ENCODE data around the gene KIAA1671.
"Not testable (repeated sequence)": the region's sequence is repeated elsewhere in the genome, so short reads cannot be mapped to it uniquely, and the experiment has no call there.

The KIAA1671 gene

DNA sequence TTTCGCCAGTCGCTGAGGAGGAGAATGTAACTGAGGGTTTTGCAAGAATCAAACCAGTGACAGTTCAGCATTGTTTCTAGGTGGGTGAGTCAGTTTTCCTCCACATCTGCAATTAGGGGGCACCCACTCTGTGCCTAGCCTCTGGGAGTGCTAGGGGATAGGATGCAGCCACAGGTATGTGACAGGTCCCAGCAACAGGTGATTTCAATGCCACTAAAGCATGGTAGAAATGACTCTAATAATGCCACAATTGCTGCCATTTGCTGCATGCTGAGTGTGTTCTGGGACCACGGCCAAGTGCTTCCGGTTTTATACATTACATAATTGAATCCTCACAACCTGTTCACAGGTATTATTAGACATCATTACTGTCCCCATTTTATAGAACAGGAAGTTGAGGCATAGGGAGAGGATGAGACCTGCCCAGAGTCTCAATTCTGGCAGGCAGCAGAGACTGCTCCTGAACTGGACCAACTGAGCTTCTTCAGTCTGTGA lies 267.5 kb downstream of the KIAA1671 start:
- no peak overlapping the region for H3K4me3 ChIP-seq (ENCODE audit: low read depth, low read length)
- no peak for DNase-seq (ENCODE audit: low read depth)
- TF ChIP-seq, protein P1, sequence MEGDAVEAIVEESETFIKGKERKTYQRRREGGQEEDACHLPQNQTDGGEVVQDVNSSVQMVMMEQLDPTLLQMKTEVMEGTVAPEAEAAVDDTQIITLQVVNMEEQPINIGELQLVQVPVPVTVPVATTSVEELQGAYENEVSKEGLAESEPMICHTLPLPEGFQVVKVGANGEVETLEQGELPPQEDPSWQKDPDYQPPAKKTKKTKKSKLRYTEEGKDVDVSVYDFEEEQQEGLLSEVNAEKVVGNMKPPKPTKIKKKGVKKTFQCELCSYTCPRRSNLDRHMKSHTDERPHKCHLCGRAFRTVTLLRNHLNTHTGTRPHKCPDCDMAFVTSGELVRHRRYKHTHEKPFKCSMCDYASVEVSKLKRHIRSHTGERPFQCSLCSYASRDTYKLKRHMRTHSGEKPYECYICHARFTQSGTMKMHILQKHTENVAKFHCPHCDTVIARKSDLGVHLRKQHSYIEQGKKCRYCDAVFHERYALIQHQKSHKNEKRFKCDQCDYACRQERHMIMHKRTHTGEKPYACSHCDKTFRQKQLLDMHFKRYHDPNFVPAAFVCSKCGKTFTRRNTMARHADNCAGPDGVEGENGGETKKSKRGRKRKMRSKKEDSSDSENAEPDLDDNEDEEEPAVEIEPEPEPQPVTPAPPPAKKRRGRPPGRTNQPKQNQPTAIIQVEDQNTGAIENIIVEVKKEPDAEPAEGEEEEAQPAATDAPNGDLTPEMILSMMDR (IDR thresholded peaks at IDR 0.05; ENCODE audit: insufficient read depth, low read depth, low read length, missing control alignments) = no peak

DNA sequence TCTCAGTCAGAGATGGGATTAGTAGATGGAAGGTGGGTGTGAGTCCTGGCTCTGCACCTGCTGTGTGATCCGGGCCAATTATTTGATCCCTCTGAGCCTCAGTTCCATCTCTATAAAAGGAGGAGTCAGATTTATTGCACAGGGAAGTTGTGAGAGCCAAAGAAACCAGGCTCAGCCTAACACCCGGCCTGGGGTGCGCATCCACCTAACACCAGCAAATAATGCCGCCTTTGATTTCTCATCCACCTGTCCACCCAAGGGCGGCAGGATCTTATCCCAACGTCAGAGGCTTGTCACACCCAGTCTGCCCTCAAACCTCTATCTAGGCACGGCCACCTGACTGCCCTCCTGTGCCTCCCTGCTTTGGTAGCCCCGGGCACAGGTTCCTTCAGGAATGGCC lies 269.3 kb downstream of the KIAA1671 start:
- DNase-seq (ENCODE audit: low read depth) = no peak
- TF ChIP-seq, protein P1 (IDR thresholded peaks at IDR 0.05; ENCODE audit: insufficient read depth, low read depth, low read length, missing control alignments) = no peak
- no peak overlapping the region for H3K4me3 ChIP-seq (ENCODE audit: low read depth, low read length)

DNA sequence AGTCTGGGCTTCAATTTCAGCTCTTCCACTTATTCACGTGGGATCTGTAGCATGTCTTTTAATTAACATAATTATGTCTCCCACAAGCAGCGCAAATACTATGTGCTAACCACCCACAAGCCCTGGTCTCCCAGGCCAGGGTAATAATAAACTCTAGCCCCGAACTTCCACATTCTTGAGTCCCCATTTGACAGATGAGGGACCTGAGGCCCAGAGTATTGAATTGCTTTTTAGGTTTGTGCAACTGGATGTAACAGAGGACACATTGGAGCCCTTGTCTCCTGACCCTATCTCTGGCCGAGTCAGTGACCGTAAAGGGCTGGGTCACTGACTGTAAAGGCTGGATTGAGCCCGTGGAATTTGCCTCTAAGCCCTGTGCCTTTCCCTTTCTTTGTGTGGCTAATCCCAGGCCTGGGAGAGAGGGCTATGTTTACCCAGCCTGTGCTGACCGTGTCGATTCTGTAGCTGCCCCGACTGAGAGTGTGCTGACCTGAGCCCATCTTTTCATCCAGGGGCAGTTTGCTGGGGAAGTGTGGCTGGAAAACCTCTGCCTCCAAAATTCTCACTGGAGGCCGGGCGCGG lies 270.8 kb downstream of the KIAA1671 start:
- no peak for DNase-seq (ENCODE audit: low read depth)
- TF ChIP-seq, protein P1 (IDR thresholded peaks at IDR 0.05; ENCODE audit: insufficient read depth, low read depth, low read length, missing control alignments) = no peak
- no peak overlapping the region for H3K4me3 ChIP-seq (ENCODE audit: low read depth, low read length)

DNA sequence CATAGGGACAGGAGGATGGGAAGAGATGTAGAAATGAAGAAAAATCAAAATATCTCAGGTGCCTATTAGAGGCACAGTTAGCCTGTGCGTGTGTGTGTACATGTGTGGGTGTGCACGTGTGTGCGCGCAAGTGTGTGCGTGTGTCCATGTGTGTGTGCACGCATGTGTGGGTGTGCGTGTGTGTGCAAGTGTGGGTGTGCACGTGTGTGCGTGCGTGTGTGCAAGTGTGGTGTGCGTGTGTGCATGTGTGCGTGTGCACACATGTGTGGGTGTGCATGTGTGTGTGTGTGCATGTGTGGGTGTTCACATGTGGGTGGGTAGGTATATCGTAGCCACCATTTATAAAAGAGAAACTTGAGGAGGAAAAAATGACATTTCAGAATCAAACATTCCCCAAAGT lies 276.3 kb downstream of the KIAA1671 start:
- TF ChIP-seq, protein P1 (IDR thresholded peaks at IDR 0.05; ENCODE audit: insufficient read depth, low read depth, low read length, missing control alignments) = no peak
- DNase-seq (ENCODE audit: low read depth) = no peak
- H3K4me3 ChIP-seq (ENCODE audit: low read depth, low read length) = no peak overlapping the region

DNA sequence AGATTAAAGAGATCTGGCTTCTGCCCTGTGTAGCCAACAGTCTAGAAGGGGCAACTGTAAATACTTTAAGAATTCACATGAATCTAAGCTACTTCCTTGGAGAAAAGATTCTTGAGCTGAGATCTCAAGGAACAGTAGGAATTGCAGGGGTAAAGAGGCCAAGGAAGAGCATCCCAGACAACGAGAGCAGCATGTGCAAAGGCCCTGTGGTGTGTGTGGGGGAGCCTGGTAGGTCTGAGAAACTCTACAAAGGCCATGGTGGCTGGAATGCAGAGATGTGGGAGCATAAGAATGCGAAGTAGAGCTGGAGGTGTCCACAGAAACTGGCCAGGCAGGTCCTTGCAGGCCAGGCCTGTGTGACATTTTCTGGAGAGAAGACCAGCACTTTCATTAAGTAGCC lies 278.2 kb downstream of the KIAA1671 start:
- not testable (repeated sequence) for H3K4me3 ChIP-seq (ENCODE audit: low read depth, low read length); DNase-seq (ENCODE audit: low read depth)

DNA sequence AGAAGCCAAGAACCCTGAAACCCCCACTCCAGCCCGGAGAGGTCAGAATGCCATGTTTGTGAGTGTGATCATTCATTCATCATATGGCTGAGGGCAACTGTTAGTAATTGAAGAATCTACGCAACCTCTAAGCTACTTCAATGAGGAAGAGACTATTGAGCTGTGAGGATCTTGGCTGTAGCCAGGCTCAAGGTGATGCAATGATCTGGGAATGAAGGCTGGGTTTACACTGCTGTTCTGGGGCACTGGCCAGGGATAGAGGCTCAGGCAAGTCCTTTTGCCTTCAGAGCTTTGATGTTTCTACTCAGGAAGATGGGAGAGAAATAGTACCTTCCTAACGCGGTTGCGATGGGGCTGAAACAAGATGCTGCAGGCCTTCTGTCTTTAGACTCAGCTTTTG lies 279.8 kb downstream of the KIAA1671 start:
- H3K4me3 ChIP-seq (ENCODE audit: low read depth, low read length) = no peak overlapping the region
- TF ChIP-seq, protein P1 (IDR thresholded peaks at IDR 0.05; ENCODE audit: insufficient read depth, low read depth, low read length, missing control alignments) = no peak
- no peak for DNase-seq (ENCODE audit: low read depth)

DNA sequence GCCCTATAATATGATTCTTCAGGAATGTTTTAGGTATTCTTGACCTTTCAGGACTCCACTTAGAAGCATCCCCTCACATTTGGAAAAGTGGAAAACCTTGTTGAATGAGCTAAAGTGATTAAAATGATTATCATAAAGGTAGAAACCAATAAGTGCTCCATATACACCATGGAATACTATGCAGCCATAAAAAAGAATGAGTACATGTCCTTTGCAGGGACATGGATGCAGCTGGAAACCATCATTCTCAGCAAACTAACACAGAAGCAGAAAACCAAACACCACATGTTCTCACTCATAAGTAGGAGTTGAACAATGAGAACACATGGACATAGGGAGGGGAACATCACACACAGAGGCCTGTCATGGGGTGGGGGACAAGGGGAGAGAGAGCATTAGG lies 281.2 kb downstream of the KIAA1671 start:
- H3K4me3 ChIP-seq (ENCODE audit: low read depth, low read length); DNase-seq (ENCODE audit: low read depth): not testable (repeated sequence)

DNA sequence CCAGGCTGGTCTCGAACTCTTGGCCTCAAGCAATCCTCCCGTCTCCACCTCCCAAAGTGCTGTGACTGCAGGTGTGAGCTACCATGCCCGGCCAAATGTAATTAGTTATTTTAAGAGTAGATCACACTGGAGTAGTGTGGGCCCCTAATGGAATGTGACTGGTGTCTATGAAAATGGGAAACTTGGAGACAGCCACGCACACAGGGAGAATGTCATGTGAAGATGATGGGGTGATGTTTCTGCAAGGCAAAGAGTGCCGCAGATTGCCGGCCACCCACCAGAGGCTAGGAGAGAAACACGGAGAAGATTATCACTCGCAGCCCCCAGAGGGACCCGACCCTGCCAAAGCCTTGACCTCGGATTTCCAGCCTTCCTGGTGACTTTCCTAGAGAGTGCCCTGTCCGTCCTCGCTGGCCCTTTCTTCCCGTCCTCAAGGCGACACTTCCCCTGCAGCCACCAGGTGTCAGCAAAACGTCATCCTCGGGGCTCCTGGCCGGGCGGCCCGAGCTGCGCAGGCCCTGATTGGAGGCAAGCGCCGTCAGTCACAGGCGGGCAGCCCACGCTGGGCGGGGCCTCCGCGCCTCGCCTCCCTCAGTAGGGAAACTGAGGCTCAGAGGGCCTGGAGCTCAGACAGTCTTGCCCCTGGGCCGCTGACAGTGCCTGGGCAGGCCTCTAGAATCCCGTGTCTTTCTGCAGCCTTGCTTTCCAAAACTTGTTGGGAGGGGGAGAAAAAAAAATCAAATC lies 283.2 kb downstream of the KIAA1671 start:
- H3K4me3 ChIP-seq (ENCODE audit: low read depth, low read length) = no peak overlapping the region
- peak; percentile 90 for DNase-seq (ENCODE audit: low read depth)
- TF ChIP-seq, protein P1 (IDR thresholded peaks at IDR 0.05; ENCODE audit: insufficient read depth, low read depth, low read length, missing control alignments) = peak; percentile 79

Data from GM12865 (cell line).